ENCODE results near the gene ZSCAN5A. TPM values are rescaled to one million over a fixed set of nuclear protein-coding genes. Genes with fewer than 3 reads are reported as not detected.

Gene ZSCAN5A, protein sequence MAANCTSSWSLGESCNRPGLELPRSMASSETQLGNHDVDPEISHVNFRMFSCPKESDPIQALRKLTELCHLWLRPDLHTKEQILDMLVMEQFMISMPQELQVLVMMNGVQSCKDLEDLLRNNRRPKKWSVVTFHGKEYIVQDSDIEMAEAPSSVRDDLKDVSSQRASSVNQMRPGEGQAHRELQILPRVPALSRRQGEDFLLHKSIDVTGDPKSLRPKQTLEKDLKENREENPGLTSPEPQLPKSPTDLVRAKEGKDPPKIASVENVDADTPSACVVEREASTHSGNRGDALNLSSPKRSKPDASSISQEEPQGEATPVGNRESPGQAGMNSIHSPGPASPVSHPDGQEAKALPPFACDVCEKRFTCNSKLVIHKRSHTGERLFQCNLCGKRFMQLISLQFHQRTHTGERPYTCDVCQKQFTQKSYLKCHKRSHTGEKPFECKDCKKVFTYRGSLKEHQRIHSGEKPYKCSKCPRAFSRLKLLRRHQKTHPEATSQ
- 7.8 to 13.2 TPM (median 8.2 TPM) in 5 replicates for total RNA-seq (2022; extraction: Qiagen RNA extraction; ENCODE audit: low read depth)

DNA sequence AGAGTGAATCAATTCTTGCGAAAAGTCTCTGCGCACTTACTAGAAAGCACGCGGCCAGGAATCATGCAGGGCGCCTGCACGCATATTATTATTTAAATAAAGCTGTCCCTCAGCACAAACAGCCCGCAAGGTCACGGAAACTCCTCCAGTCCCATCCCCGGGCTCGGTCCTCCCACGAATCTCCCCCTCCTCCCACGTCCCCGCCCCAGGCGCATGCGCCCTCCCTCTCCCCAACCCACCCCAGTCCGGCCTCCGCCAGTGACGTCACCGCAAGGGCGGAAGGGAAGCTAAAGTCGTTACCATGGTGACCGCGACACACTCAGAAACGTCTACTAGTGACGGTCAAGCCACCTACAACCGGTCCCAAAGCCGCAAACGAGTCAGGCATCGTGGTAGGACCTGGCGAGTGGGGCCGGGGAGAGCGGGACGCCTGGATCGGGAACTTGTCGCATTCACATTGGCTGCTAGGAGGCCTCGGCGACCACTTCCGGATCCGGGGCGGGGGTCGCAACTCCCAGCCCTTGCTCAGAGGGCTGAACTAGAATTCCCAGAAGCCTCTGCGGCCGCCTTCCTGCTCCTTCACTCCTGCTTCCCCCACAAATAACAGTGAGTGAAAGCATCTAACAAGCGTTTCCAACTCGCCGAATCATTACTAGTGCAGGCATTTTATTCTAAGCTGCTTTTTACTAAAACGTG is at the start of gene ZSCAN5A:
ZSCAN5A (minus strand) TSS at position 459 of the 696 bp plus-strand sequence. CDS start 89,793 bp downstream, outside the sequence.

DNA sequence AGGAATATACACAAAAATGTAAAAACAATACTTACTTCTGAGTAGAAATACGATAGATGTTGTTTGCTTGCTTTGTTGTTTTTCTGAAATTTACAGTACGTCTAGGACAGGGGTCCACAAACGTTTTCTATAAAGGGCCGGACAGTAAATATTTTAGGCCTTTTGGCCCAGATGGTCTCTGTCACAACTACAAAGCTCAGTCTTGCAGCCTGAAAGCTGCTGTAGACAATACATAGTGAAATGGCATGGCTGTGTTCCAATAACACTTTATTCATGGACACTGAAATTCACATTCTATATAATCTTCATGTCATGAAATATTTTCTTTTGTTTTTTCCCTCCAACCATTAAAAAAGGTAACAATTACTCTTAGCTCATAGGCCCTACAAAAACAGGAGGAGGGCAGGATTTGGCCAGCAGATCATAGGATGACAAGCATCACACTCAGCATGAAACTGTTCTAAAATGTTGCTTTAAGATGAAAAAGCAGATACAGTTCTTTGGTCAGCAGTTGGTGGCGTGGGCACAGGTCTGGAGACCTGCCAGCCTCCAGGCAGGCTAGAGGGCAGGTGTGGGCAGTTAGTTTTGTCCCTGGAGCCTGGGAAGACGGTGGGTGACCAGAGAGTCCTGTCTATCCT is 42.4 kb downstream of the ZSCAN5A start, which contains the start of gene EDDM13:
EDDM13 (plus strand) TSS at position 588 of the 638 bp plus-strand sequence. CDS start 87 bp downstream, outside the sequence.

GRCh38 chr19:56201973-56202372 is 112.7 kb downstream of the ZSCAN5A start, which contains the start of gene ZSCAN5C:
TSS of gene ZSCAN5C (plus strand) at chr19:56202273. CDS start at chr19:56205914, 3,641 bp downstream.

DNA sequence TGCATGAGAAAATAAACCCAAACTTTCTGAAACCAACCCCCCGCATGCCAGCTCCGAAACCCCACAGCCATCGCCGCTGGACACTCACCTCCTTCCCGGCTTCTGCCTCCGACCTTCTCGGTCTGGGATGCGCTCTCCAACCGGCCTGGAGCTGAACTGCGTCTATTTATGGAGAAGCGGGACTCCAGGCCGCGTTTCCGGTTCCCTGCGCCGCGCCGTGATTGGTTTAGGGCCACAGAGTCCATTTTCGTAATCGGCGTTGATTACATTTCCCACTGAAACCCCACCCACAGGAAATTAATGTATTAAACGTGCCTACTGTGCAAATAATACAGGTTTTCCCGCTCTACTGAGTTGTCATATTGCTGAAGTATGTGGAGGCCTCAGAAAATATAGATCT is 117.0 kb downstream of the ZSCAN5A start, which contains the start of gene ZSCAN5B:
ZSCAN5B (minus strand) TSS at position 138 of the 400 bp plus-strand sequence. CDS start 4,731 bp downstream, outside the sequence.

GRCh38 chr19:56175861-56176307 is 138.8 kb downstream of the ZSCAN5A start, which contains the start of gene GALP:
TSS of gene GALP (plus strand) at chr19:56176008. CDS start at chr19:56177109, 1,101 bp downstream.

Other genes starting within 250 kb of the ZSCAN5A start
- 20.0 to 54.2 TPM (median 51.6 TPM) in 5 replicates for gene ZNF787, start 193.5 kb downstream of the ZSCAN5A start, total RNA-seq (2022; extraction: Qiagen RNA extraction; ENCODE audit: low read depth)
- 13.3 to 33.0 TPM (median 30.9 TPM) in 5 replicates for gene ZNF444, start 173.6 kb downstream of the ZSCAN5A start, total RNA-seq (2022; extraction: Qiagen RNA extraction; ENCODE audit: low read depth)
- gene GALP, start 138.8 kb downstream of the ZSCAN5A start, total RNA-seq (2022; extraction: Qiagen RNA extraction; ENCODE audit: low read depth), result not detected in 5 replicates
- gene ZSCAN5B, start 117.1 kb downstream of the ZSCAN5A start, total RNA-seq (2022; extraction: Qiagen RNA extraction; ENCODE audit: low read depth), result not detected in 5 replicates
- gene ZSCAN5C, start 112.6 kb downstream of the ZSCAN5A start, total RNA-seq (2022; extraction: Qiagen RNA extraction; ENCODE audit: low read depth), result not detected in 5 replicates
- not detected in 5 replicates for gene EDDM13, start 42.1 kb downstream of the ZSCAN5A start, total RNA-seq (2022; extraction: Qiagen RNA extraction; ENCODE audit: low read depth)
- 0.67 to 1.4 TPM (median 0.72 TPM) in 5 replicates for gene ZNF582, start 78.7 kb upstream of the ZSCAN5A start, total RNA-seq (2022; extraction: Qiagen RNA extraction; ENCODE audit: low read depth)
- 1.8 to 3.0 TPM (median 2.3 TPM) in 5 replicates for gene ZNF583, start 89.5 kb upstream of the ZSCAN5A start, total RNA-seq (2022; extraction: Qiagen RNA extraction; ENCODE audit: low read depth)
- gene ZNF667, start 162.5 kb upstream of the ZSCAN5A start, total RNA-seq (2022; extraction: Qiagen RNA extraction; ENCODE audit: low read depth), result not detected in 5 replicates
- gene ZNF471, start 193.0 kb upstream of the ZSCAN5A start, total RNA-seq (2022; extraction: Qiagen RNA extraction; ENCODE audit: low read depth), result 0.04 to 0.22 TPM (median 0.14 TPM) in 4 of 5 replicates, not detected in the other
- 3.3 to 4.7 TPM (median 4.1 TPM) in 5 replicates for gene ZFP28, start 224.1 kb upstream of the ZSCAN5A start, total RNA-seq (2022; extraction: Qiagen RNA extraction; ENCODE audit: low read depth)